ENCODE measurements around the gene CUX1.
"Not testable (repeated sequence)": the region's sequence is repeated elsewhere in the genome, so short reads cannot be mapped to it uniquely, and the experiment has no call there.

DNA sequence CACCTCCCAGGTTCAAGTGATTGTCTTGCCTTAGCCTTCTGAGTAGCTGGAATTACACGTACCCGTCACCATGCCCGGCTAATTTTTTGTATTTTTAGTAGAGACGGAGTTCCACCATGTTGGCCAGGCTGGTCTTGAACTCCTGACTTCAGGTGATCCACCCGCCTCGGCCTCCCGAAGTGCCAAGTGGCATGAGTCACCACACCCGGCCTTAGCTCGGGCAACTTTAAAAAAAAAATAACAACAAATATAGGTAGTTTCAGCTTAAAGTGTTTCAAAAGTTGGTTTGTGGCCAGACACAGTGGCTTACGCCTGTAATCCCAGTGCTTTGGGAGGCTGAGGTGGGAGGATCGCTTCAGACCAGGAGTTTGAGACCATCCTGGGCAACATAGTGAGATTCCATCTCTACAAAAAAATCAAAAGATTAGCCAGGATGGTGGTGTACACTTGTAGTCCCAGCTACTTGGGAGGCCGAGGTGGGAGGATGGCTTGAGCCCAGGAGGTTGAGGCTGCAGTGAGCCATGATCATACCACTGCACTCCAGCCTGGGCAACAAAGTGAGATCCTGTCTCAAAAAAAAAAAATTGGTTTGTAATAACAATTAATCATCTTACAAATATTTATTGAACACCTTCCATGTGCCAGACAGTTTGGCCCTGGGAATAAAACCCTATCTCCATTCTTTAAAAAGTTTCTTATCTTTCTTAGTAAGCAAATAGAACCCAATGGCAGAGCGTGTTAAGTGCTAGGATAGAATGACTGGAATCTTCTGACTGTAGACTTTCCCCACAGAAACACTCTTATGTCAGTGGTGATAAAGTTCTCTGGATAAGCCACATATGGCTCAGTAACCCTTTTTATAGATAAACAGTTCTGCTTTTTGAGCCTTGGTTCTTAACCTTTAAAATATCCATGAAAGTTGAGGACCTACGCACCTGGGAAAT, 104.4 kb downstream of the CUX1 start:
- TF ChIP-seq, protein P1, sequence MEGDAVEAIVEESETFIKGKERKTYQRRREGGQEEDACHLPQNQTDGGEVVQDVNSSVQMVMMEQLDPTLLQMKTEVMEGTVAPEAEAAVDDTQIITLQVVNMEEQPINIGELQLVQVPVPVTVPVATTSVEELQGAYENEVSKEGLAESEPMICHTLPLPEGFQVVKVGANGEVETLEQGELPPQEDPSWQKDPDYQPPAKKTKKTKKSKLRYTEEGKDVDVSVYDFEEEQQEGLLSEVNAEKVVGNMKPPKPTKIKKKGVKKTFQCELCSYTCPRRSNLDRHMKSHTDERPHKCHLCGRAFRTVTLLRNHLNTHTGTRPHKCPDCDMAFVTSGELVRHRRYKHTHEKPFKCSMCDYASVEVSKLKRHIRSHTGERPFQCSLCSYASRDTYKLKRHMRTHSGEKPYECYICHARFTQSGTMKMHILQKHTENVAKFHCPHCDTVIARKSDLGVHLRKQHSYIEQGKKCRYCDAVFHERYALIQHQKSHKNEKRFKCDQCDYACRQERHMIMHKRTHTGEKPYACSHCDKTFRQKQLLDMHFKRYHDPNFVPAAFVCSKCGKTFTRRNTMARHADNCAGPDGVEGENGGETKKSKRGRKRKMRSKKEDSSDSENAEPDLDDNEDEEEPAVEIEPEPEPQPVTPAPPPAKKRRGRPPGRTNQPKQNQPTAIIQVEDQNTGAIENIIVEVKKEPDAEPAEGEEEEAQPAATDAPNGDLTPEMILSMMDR (conservative IDR thresholded peaks at IDR 0.05; ENCODE audit: low read depth, low read length) = not testable (repeated sequence)
- not testable (repeated sequence) for TF ChIP-seq EZH2 (IDR thresholded peaks at IDR 0.05; ENCODE audit: low read length, unreplicated experiment)
